GM11168 (cell line): ENCODE measurements around the gene THSD7A.
"Not testable (repeated sequence)": the region's sequence is repeated elsewhere in the genome, so short reads cannot be mapped to it uniquely, and the experiment has no call there.

Experiments used
- in situ Hi-C: fragments of 300-500 bp; cut with MboI; formaldehyde crosslinking; loops from one replicate; pipeline ENCODE4 v1.12.0; 2022; ENCODE audit warnings: low sequenced_read_pairs; ENCODE audit not compliant: unreplicated experiment

The THSD7A gene

GRCh38 chr7:11533229-11533820, 298.7 kb downstream of the THSD7A start:
- in situ Hi-C loops: no loop called here

- in situ Hi-C loops: no loop called here
Observed at GRCh38 chr7:11529382-11529781, 302.6 kb downstream of the THSD7A start.

GRCh38 chr7:11527707-11528106, 304.3 kb downstream of the THSD7A start:
- in situ Hi-C loops: no loop called here

GRCh38 chr7:11524476-11525397, 307.3 kb downstream of the THSD7A start:
- in situ Hi-C loops: no loop called here

GRCh38 chr7:11521964-11522499, 310.0 kb downstream of the THSD7A start:
- in situ Hi-C loops: not testable (repeated sequence)

GRCh38 chr7:11517853-11518252, 314.1 kb downstream of the THSD7A start:
- in situ Hi-C loops: no loop called here

- in situ Hi-C loops: no loop called here
Observed at GRCh38 chr7:11516328-11516727, 315.7 kb downstream of the THSD7A start.

GRCh38 chr7:11513460-11513859, 318.5 kb downstream of the THSD7A start:
- in situ Hi-C loops: no loop called here

- in situ Hi-C loops: no loop called here
Observed at GRCh38 chr7:11507929-11508328, 324.1 kb downstream of the THSD7A start.

- in situ Hi-C loops: no loop called here
Observed at GRCh38 chr7:11506417-11506816, 325.6 kb downstream of the THSD7A start.

GRCh38 chr7:11505471-11505985, 326.5 kb downstream of the THSD7A start:
- in situ Hi-C loops: no loop called here

GRCh38 chr7:11492307-11492706, 339.7 kb downstream of the THSD7A start:
- in situ Hi-C loops: no loop called here

- in situ Hi-C loops: no loop called here
Observed at GRCh38 chr7:11491811-11492210, 340.2 kb downstream of the THSD7A start.

GRCh38 chr7:11489280-11489679, 342.7 kb downstream of the THSD7A start:
- in situ Hi-C loops: no loop called here

- in situ Hi-C loops: no loop called here
Observed at GRCh38 chr7:11486271-11486670, 345.7 kb downstream of the THSD7A start.

- in situ Hi-C loops: no loop called here
Observed at GRCh38 chr7:11485636-11486035, 346.4 kb downstream of the THSD7A start.

- in situ Hi-C loops: no loop called here
Observed at GRCh38 chr7:11480143-11480542, 351.9 kb downstream of the THSD7A start.

GRCh38 chr7:11478882-11479281, 353.1 kb downstream of the THSD7A start:
- in situ Hi-C loops: no loop called here

GRCh38 chr7:11478426-11478825, 353.6 kb downstream of the THSD7A start:
- in situ Hi-C loops: no loop called here

- in situ Hi-C loops: no loop called here
Observed at GRCh38 chr7:11474902-11475585, 357.0 kb downstream of the THSD7A start.
